ENCODE data around the gene GRIN2A. TPM values are rescaled to one million over a fixed set of nuclear protein-coding genes. Genes with fewer than 3 reads are reported as not detected.

Gene GRIN2A
- total and polyA plus RNA-seq, 2 of the 13 experiments (the other 11 are each of a cell fraction or from before 2014, with no cell fraction given), result not detected

GRCh38 chr16:9840761-9841665 is 341.2 kb downstream of the GRIN2A start:
- CTCF ChIA-PET (ENCODE audit: low intra/inter-chr PET ratio, low total read pairs), result no interaction called here
- no peak overlapping the region for H3K4me3 ChIP-seq (replicated peaks in 1 of 3; ENCODE audit: insufficient read depth in 1 of 3, low read depth in 2 of 3, low read length in 3 of 3)
- no TSS peak for BruUV-seq (replicated peaks)
- H3K9ac ChIP-seq (ENCODE audit: insufficient read depth, low read depth, low read length), result no peak overlapping the region
- no peak overlapping the region for H3K4me2 ChIP-seq (ENCODE audit: low read depth, low read length)
- DNase-seq (ENCODE audit: low spot score), result no peak
- peak; percentile 4 for FAIRE-seq
- POLR2A ChIA-PET, result no interaction called here
- no peaks in the 10 kb centered on the region for H3K79me2 ChIP-seq (ENCODE audit: insufficient read depth, low read length)
- in situ Hi-C loops (cut with HindIII; ENCODE audit: extremely low pct_ligation_motif_present, low pct_unique_long_range_greater_than_20kb) (no loop called here), intact Hi-C loops (cut with micrococcal nuclease; ENCODE audit: unreplicated experiment) (no loop called here)
- H2AFZ ChIP-seq (ENCODE audit: low read length), result no peak overlapping the region
- under 1% methylated on average over 4 of the region's 4 CpGs for WGBS (ENCODE audit: low lambda C conversion rate)
- no peak overlapping the region for H3K27ac ChIP-seq (ENCODE audit: extremely low read length, insufficient read depth, low read length)
- H3K36me3 ChIP-seq (replicated peaks in 1 of 2; ENCODE audit: control insufficient read depth in 1 of 2, insufficient read depth in 2 of 2, low read length in 2 of 2), result no peaks in the 10 kb centered on the region
- TF ChIP-seq ZNF788 (CRISPR knock-in tag; IDR thresholded peaks at IDR 0.05; ENCODE audit: borderline replicate concordance) (no peak), ZNF639 (CRISPR knock-in tag; conservative IDR thresholded peaks at IDR 0.05) (no peak), CEBPB (IDR thresholded peaks at IDR 0.05; ENCODE audit: borderline replicate concordance, low read depth, low read length) (no peak), NCOA1 (CRISPR knock-in tag; IDR thresholded peaks at IDR 0.05) (no peak), TBX2 (CRISPR knock-in tag; IDR thresholded peaks at IDR 0.05; ENCODE audit: borderline replicate concordance) (no peak), GABPA (IDR thresholded peaks at IDR 0.05; ENCODE audit: low read depth, low read length) (no peak), GABPA (CRISPR knock-in tag; IDR thresholded peaks at IDR 0.05; ENCODE audit: low read depth) (no peak), BRD4 (CRISPR knock-in tag; IDR thresholded peaks at IDR 0.05) (no peak), KDM6A (CRISPR knock-in tag; IDR thresholded peaks at IDR 0.05; ENCODE audit: low read depth) (no peak), MXD3 (CRISPR knock-in tag; IDR thresholded peaks at IDR 0.05) (no peak), CBFB (CRISPR knock-in tag; IDR thresholded peaks at IDR 0.05) (no peak), ZSCAN25 (CRISPR knock-in tag; IDR thresholded peaks at IDR 0.05) (no peak), JDP2 (CRISPR knock-in tag; IDR thresholded peaks at IDR 0.05; ENCODE audit: borderline replicate concordance) (no peak)
- no peaks in the 10 kb centered on the region for H3K27me3 ChIP-seq (ENCODE audit: control insufficient read depth in 1 of 2, insufficient read depth in 2 of 2, low read length in 2 of 2)
- ATAC-seq, result no peak
- H3K4me1 ChIP-seq (ENCODE audit: insufficient read depth, low read length), result no peaks in the 10 kb centered on the region
- H3K9me3 ChIP-seq (ENCODE audit: low read length), result no peaks in the 10 kb centered on the region
- H4K20me1 ChIP-seq (ENCODE audit: insufficient read depth, low read length), result no peaks in the 10 kb centered on the region

Data from HepG2 (cell line).